22Rv1 (cell line): ENCODE results near the gene COX5A.

Source experiments
- H3K27ac ChIP-seq: fragments of 450-650 bp; 2 replicates; pipeline ENCODE4 v1.5.1; 2017
- ZFX ChIP-seq: fragments of 450-650 bp; IDR thresholded peaks from 2 replicates; pipeline ENCODE4 v1.6.1; 2017; ENCODE audit warnings: antibody characterized with exemption, borderline replicate concordance
- TF ChIP-seq, protein P1 (sequence below): fragments of 450-650 bp; IDR thresholded peaks from 2 replicates; pipeline ENCODE4 v1.5.1; 2017; ENCODE audit warnings: mild to moderate bottlenecking

Gene COX5A

DNA sequence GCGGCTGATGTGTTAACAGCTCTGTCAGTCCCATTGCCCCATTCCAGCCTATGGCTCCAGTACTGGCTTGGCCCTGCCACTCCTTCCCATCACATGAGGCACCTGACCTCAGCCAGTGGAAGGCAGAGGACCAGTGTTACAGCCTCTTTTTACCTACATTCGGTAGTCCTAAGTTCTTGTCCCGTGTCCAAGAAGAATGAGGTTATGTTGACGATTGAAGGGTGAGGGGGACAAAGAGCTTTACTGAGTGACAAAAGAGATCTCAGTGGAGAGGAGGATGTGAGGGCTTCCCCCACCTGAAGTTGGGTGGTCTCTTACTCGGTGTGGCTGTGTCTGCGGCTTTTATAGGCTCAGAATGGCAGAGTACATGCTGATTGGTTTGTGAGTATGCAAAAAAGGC lies 55.3 kb downstream of the COX5A start:
- no peak for TF ChIP-seq ZFX
- TF ChIP-seq, protein P1, sequence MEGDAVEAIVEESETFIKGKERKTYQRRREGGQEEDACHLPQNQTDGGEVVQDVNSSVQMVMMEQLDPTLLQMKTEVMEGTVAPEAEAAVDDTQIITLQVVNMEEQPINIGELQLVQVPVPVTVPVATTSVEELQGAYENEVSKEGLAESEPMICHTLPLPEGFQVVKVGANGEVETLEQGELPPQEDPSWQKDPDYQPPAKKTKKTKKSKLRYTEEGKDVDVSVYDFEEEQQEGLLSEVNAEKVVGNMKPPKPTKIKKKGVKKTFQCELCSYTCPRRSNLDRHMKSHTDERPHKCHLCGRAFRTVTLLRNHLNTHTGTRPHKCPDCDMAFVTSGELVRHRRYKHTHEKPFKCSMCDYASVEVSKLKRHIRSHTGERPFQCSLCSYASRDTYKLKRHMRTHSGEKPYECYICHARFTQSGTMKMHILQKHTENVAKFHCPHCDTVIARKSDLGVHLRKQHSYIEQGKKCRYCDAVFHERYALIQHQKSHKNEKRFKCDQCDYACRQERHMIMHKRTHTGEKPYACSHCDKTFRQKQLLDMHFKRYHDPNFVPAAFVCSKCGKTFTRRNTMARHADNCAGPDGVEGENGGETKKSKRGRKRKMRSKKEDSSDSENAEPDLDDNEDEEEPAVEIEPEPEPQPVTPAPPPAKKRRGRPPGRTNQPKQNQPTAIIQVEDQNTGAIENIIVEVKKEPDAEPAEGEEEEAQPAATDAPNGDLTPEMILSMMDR, result no peak
- no peak overlapping the region for H3K27ac ChIP-seq

DNA sequence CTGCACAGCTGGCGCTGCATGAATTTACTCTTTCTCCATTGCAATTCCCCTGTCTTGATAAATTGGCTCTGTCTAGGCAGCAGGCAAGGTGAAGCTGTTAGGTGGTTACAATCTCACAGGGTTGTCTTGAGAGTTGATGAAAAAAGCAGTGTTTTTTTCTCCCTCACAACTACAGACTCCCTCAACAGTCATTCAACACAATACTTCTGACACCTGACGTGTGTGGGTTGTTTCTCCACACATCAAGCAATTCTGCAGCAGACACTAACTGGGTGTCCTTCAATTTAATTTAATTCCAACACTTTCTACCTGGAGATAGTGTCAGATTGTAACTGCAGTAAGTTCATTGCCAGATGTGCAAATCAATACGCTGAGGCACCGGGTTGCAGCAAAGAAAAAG lies 59.6 kb downstream of the COX5A start:
- TF ChIP-seq, protein P1, result no peak
- no peak for TF ChIP-seq ZFX

DNA sequence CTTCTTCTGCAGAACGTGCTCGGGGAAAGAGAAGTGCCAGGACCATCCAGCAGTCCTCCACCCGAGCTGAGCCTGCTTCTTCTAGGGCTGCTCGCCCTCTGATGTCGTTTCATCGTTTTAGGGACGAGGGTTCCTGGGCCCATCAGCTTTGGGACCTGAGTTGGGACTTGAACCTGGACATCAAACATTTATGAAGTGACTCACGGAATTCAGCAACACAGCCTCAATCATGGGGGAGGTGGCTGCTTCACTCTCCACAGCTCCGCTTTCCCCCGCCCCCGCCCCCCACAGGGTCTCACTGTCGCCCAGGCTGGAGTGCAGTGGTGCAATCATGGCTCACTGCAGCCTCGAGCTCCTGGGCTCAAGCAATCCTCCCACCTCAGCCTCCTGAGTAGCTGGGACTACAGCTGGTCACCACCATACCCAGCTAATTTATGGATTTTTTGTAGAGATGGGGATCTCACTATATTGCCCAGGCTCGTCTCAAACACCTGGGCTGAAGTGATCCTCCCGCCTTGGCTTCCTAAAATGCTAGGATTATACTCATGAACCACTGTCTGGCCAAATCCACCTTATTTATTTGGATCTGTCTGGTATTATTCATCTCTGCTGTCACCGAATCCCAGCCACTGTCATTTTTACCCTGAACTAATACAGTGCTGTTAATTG lies 64.0 kb downstream of the COX5A start:
- no peak for TF ChIP-seq ZFX
- TF ChIP-seq, protein P1, result no peak
- peak overlapping the region; percentile 73 for H3K27ac ChIP-seq

More for the DNA sequence above, 59.6 kb downstream of the COX5A start:
- no peak overlapping the region for H3K27ac ChIP-seq

DNA sequence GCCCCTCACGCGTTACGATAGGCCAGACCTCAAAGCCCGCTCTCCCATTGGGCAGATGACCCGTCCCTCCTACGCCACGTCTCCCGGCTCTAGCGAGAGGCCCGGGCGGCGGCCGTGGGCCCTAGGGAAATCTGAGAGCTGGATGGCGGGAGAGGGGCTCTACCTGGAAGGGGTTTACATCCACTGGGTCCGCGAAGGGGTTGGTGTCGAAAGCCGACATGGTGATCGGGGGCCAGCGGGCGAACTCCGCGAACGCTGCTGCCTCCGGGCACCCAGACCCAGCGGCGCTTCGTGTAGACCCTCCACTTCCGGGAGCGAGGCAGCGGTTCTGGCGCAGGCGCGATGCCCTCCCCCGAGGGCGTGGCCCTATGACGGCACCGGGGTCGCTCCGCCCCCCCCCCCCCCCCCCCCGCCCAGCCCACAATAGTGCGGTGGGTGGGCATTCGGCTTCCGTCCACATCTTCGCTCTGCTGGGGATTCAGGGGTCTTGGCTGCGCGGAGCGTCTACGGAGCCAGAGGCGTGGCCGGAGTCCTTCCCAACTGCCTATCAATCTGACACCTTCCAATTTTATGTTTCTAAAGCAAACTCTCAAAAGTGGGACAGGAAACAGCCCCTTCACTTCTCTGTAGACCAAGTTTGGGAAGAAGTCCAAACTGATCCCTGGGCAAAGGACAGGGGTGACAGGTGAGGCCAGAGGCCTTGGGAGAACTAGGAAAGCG lies 64.7 kb downstream of the COX5A start, which contains the start of gene SCAMP2:
TSS of gene SCAMP2 (minus strand) at position 330 of the 720 bp plus-strand sequence. CDS start at position 220, 110 bp downstream.
- TF ChIP-seq, protein P1, result no peak
- TF ChIP-seq ZFX, result no peak
- peak within 1 kb of the TSS; percentile 73 for H3K27ac ChIP-seq

DNA sequence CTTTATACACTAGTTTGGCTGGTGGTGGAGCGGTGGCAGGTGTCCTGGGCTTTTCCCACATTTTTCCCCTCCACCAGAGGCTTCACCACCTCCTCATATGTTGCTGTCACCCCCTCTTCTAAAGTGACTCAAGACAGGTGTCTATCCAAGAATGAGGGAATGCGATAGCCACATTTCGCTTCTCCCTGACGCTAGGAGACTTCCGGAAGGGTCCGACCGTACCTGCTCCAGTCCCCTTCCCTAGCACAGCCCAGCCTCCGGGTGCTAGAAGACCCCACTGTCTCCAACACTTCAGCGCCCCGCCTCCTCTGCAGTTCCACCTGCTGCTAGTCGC lies 65.2 kb downstream of the COX5A start:
- TF ChIP-seq, protein P1, result no peak
- no peak for TF ChIP-seq ZFX
- H3K27ac ChIP-seq, result peak overlapping the region; percentile 73

DNA sequence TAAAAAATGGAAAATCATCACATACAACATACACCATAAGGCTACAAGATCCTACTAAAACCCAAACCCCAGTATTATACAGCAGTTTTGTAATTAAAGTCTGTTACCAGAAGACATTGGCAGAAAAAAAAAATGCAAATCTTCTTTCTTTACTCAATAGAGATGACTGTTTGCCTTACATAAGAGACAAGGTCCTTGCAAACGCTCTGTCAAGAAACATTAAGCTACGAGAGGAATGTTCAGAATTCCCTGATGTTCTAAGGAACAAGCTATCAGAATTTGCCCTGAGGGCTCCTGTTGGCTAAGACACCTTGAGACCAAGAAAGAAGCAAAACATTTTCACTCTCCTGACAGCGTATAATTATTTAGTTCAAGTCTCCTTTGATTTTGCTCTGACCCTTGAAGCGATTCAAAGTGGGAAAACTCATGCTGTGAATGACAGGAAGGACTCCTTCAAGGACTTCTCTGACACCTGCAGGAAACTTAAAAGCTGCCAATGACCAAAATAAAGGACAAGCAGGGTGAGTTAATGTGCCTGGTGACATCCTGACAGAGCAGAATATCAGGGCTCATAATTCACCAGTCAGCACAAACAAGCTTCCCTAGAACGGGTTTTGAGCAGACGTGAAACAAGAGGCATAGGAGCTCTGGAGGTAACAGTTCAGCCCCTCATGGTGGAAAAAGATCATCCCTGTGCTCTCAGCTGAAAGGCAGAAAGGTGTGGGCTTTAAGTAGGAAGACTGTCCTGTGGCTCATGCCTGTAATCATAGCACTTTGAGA lies 67.2 kb downstream of the COX5A start:
- TF ChIP-seq, protein P1, result no peak
- no peak for TF ChIP-seq ZFX
- H3K27ac ChIP-seq, result no peak overlapping the region
